ENCODE data around the gene TK2. TPM values are rescaled to one million over a fixed set of nuclear protein-coding genes. Genes with fewer than 3 reads are reported as not detected.

Gene TK2
- total RNA-seq, 1 donor from 2014 or later = 18.6 TPM

GRCh38 chr16:66525396-66526180 lies 24.3 kb downstream of the TK2 start:
- peaks cover 49% of the 10 kb centered on the region for H3K4me1 ChIP-seq
- H3K4me3 ChIP-seq = no peak overlapping the region
- H3K27me3 ChIP-seq (ENCODE audit: low read depth) = no peaks in the 10 kb centered on the region
- intact Hi-C loops (cut with micrococcal nuclease) = no loop called here
- no peak for DNase-seq
- H3K9me3 ChIP-seq (replicated peaks) = no peaks in the 10 kb centered on the region
- peak overlapping the region; percentile 99 for H3K27ac ChIP-seq (replicated peaks)
- no peak for TF ChIP-seq CTCF (IDR thresholded peaks at IDR 0.05; ENCODE audit: borderline replicate concordance)
- peaks cover 55% of the 10 kb centered on the region for H3K36me3 ChIP-seq

- peak; percentile 31 for DNase-seq
- Histone ChIP-seq H3K9me3 (replicated peaks) (no peaks in the 10 kb centered on the region), H3K27ac (replicated peaks) (peak overlapping the region; percentile 99), H3K4me3 (no peak overlapping the region), H3K36me3 (peaks cover 45% of the 10 kb centered on the region), H3K4me1 (peaks cover 58% of the 10 kb centered on the region), H3K27me3 (ENCODE audit: low read depth) (no peaks in the 10 kb centered on the region)
- intact Hi-C loops (cut with micrococcal nuclease) = no loop called here
- peak; percentile 18 for TF ChIP-seq CTCF (IDR thresholded peaks at IDR 0.05; ENCODE audit: borderline replicate concordance)
Measured at GRCh38 chr16:66524601-66525164, 25.2 kb downstream of the TK2 start.

GRCh38 chr16:66523861-66524354 lies 26.0 kb downstream of the TK2 start:
- Histone ChIP-seq H3K27ac (replicated peaks) (peak overlapping the region; percentile 99), H3K4me3 (no peak overlapping the region), H3K36me3 (peaks cover 38% of the 10 kb centered on the region), H3K27me3 (ENCODE audit: low read depth) (no peaks in the 10 kb centered on the region), H3K4me1 (peaks cover 66% of the 10 kb centered on the region), H3K9me3 (replicated peaks) (no peaks in the 10 kb centered on the region)
- TF ChIP-seq CTCF (IDR thresholded peaks at IDR 0.05; ENCODE audit: borderline replicate concordance) = no peak
- intact Hi-C loops (cut with micrococcal nuclease) = no loop called here
- DNase-seq = no peak

- H3K27me3 ChIP-seq (ENCODE audit: low read depth) = no peaks in the 10 kb centered on the region
- intact Hi-C loops (cut with micrococcal nuclease) = no loop called here
- H3K9me3 ChIP-seq (replicated peaks) = no peaks in the 10 kb centered on the region
- peaks cover 75% of the 10 kb centered on the region for H3K4me1 ChIP-seq
- no peak for TF ChIP-seq CTCF (IDR thresholded peaks at IDR 0.05; ENCODE audit: borderline replicate concordance)
- H3K36me3 ChIP-seq = peaks cover 29% of the 10 kb centered on the region
- no peak for DNase-seq
- H3K27ac ChIP-seq (replicated peaks) = peak overlapping the region; percentile 99
- H3K4me3 ChIP-seq = no peak overlapping the region
Measured at GRCh38 chr16:66522816-66523590, 26.9 kb downstream of the TK2 start.

- Histone ChIP-seq H3K27me3 (ENCODE audit: low read depth) (no peaks in the 10 kb centered on the region), H3K4me1 (peaks cover 83% of the 10 kb centered on the region), H3K4me3 (no peak overlapping the region), H3K36me3 (peaks cover 22% of the 10 kb centered on the region), H3K9me3 (replicated peaks) (no peaks in the 10 kb centered on the region), H3K27ac (replicated peaks) (peak overlapping the region; percentile 99)
- intact Hi-C loops (cut with micrococcal nuclease) = no loop called here
- peak; percentile 31 for DNase-seq
- TF ChIP-seq CTCF (IDR thresholded peaks at IDR 0.05; ENCODE audit: borderline replicate concordance) = no peak
Measured at GRCh38 chr16:66521951-66522771, 27.8 kb downstream of the TK2 start.
